Adrenal gland (tissue), 12 donors: ENCODE data around the gene FMN1. TPM values are rescaled to one million over a fixed set of nuclear protein-coding genes. Genes with fewer than 3 reads are reported as not detected.
"Not testable (repeated sequence)": the region's sequence is repeated elsewhere in the genome, so short reads cannot be mapped to it uniquely, and the experiment has no call there.

Experiments
- DNase-seq, 7 donors: peaks; one replicate each; pipeline ENCODE4 v3.0.0-alpha.2; 2019 to 2020
- H3K27ac ChIP-seq, 5 donors: fragments of 200-600 bp; sonication (generic) in 4 of 5; 1 replicate in 3 of 5; 2 replicates in 2 of 5; pipeline versions ENCODE4 v1.5.1 to v1.8.0; 2016 to 2020; ENCODE audit warnings: mild to moderate bottlenecking in 1 of 5
- H3K27me3 ChIP-seq: fragments of 200-600 bp; 2 replicates; pipeline ENCODE4 v1.8.0; 2021
- H3K36me3 ChIP-seq, 2 donors: fragments of 200-600 bp; replicated peaks in 1 of 2; 1 replicate in 1 of 2; 2 replicates in 1 of 2; pipeline versions ENCODE4 v1.5.1 to v1.8.0; 2018 to 2022
- H3K4me1 ChIP-seq, 2 donors: fragments of 200-600 bp; replicated peaks in 1 of 2; 1 replicate in 1 of 2; 2 replicates in 1 of 2; pipeline versions ENCODE4 v1.5.1 to v1.8.0; 2018 to 2021
- H3K4me3 ChIP-seq, 4 donors: fragments of 200-600 bp; sonication (generic) in 3 of 4; one replicate each; pipeline ENCODE4 v1.5.1; 2016 to 2018
- H3K9me3 ChIP-seq, 3 donors: fragments of 200-600 bp; sonication (generic) in 1 of 3; replicated peaks in 1 of 3; 1 replicate in 2 of 3; 2 replicates in 1 of 3; pipeline versions ENCODE4 v1.5.1 to v1.8.0; 2016 to 2021
- POLR2A ChIP-seq, 2 donors: fragments of 450-650 bp; IDR thresholded peaks; one replicate each; pipeline ENCODE4 v1.6.1; 2017; ENCODE audit warnings: antibody characterized with exemption in 2 of 2, mild to moderate bottlenecking in 2 of 2, moderate library complexity in 1 of 2
- WGBS, 4 donors: extraction: QIAGEN DNeasy Blood & Tissue Kit in 2 of 4; methylation state at CpG; one replicate each; pipeline versions ENCODE4 v1.1.5 to v1.1.7; 2013 to 2017; 5-methylcytosine and 5-hydroxymethylcytosine counted together
- intact Hi-C, 2 donors: fragments of 100-400 bp; cut with DNase I; formaldehyde crosslinking; loops; one replicate each; pipeline versions ENCODE4 v1.14.1 to v1.15.0; 2022 to 2023
- polyA plus RNA-seq, 3 donors: library from polyadenylated mRNA; stranded (reverse); fragments of 200-250 nt in 2 of 3; fragments of 350-450 nt in 1 of 3; fragmentation: Illumina TruSeq in 1 of 3; extraction: RNeasy Lipid Tissue Mini Kit (QIAGEN cat#74804) in 1 of 3; gene quantifications; one replicate each; pipeline ENCODE4 v1.2.3, GENCODE V29; 2013 to 2014
- total RNA-seq, 9 donors: library from RNA; depleted of rRNA in 4 of 9; stranded (reverse); fragments of >200 nt in 4 of 9; fragments of 120-200 nt in 1 of 9; fragmentation: NEBNext Ultra II Directional in 1 of 9; extraction: Animal tissue kit (Norgen Biotek cat#: 25700) in 1 of 9; gene quantifications; one replicate each; pipeline versions ENCODE4 v1.1.0 to v1.2.4, GENCODE V29; 2013 to 2023
- TF ChIP-seq, protein P1 (sequence below), 6 experiments: fragments of 450-650 bp in 4 of 6; fragments of 200-600 bp in 2 of 6; sonication (generic) in 1 of 6; IDR thresholded peaks; 1 replicate in 5 of 6; 2 replicates in 1 of 6; pipeline versions ENCODE4 v1.5.1 to v1.8.0; 2016 to 2021; ENCODE audit warnings: antibody characterized with exemption in 6 of 6, mild to moderate bottlenecking in 2 of 6, moderate library complexity in 1 of 6
- donor health status: healthy with polysubstance abuse.
- donor health status: Bipolar disorder and iron deficiency.
- donor health status: DM: yes; HTN: yes; CAD: no.
- donor health status: DM: no; HTN: no; CAD: no.
- donor health status: DM: no; HTN: no; CAD: no.
- donor health status: DM: yes; HTN: yes; CAD: no.

Gene FMN1
- total and polyA plus RNA-seq, 12 donors, result 0.37 to 29.2 (median 11.4) TPM

DNA sequence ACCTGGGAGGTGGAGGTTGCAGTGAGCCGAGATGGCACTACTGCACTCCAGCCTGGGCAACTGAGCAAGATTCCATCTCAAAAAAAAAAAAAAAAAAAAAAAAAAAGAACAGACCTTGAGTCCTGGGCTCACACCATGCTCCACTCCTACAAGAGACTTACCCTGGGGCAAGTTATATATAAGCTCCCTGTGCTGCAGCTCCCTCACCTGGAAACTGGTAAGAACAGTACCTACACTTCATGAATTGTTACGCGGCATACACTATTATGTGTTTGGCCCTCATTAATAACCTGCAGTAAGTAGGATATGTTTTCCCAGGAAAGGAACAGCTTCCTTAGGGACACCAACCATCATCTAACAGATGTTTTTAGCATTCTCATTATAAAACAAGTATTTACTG lies 119.6 kb downstream of the FMN1 start:
- Histone ChIP-seq H3K27ac (no peak overlapping the region), H3K9me3 (no peaks in the 10 kb centered on the region), H3K4me1 (no peaks in the 10 kb centered on the region), H3K4me3 (no peak overlapping the region), H3K27me3 (no peaks in the 10 kb centered on the region), H3K36me3 (no peaks in the 10 kb centered on the region)
- intact Hi-C loops, result no loop called here
- WGBS, 4 donors, result 84 to 98% (median 92%) methylated on average over 3 of the region's 3 CpGs
- DNase-seq, result no peak
- no peak for TF ChIP-seq POLR2A (IDR thresholded peaks at IDR 0.05)
- TF ChIP-seq, protein P1, sequence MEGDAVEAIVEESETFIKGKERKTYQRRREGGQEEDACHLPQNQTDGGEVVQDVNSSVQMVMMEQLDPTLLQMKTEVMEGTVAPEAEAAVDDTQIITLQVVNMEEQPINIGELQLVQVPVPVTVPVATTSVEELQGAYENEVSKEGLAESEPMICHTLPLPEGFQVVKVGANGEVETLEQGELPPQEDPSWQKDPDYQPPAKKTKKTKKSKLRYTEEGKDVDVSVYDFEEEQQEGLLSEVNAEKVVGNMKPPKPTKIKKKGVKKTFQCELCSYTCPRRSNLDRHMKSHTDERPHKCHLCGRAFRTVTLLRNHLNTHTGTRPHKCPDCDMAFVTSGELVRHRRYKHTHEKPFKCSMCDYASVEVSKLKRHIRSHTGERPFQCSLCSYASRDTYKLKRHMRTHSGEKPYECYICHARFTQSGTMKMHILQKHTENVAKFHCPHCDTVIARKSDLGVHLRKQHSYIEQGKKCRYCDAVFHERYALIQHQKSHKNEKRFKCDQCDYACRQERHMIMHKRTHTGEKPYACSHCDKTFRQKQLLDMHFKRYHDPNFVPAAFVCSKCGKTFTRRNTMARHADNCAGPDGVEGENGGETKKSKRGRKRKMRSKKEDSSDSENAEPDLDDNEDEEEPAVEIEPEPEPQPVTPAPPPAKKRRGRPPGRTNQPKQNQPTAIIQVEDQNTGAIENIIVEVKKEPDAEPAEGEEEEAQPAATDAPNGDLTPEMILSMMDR (IDR thresholded peaks at IDR 0.05), result no peak

DNA sequence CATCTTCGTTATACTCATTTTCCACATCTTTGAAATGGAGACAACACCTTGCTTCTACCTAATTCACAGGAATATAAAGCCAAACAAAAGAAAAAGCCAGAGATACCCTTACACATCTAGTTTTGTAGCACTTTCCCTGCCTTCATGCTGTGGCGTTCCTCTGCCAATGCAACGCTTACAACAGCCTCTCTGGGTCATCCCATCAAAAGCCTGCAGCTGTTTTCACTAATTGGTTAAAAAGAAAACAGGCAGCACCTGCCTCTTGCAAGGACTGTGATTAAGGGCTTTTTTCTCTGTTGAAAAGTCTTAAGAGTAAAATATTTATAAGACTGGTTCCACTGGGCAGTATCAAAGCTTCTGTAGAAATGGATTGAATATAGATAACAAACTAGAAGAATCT lies 120.3 kb downstream of the FMN1 start:
- Histone ChIP-seq H3K27ac (no peak overlapping the region), H3K36me3 (no peaks in the 10 kb centered on the region), H3K4me3 (no peak overlapping the region), H3K27me3 (no peaks in the 10 kb centered on the region), H3K4me1 (peaks cover 0 to under 1% of the 10 kb centered on the region in 2 donors), H3K9me3 (no peaks in the 10 kb centered on the region)
- TF ChIP-seq, protein P1 (IDR thresholded peaks at IDR 0.05), result no peak
- TF ChIP-seq POLR2A (IDR thresholded peaks at IDR 0.05), result no peak
- WGBS, 4 donors, result 67 to 75% (median 68%) methylated on average over 3 of the region's 3 CpGs
- no peak for DNase-seq
- intact Hi-C loops, result no loop called here

DNA sequence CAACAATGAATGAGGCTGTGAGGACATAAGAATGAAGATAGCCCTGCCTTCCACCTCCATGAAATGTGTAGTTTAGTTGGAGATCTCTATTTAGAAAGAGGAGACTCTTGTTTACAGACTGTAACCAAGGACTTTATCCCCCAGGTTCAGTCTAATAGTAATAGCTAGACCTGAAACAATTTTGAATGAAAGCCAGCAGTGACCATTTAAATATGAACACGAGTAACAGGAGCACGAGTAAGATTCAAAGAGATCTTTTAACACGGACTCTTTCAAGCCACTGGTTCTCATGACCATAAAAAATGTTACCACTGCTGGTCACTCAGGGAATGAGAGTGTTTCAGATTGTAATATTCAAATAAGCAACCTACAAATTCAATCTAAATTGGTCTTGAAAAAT lies 123.1 kb downstream of the FMN1 start:
- DNase-seq, result no peak
- 61 to 74% (median 69%) methylated on average over 3 of the region's 3 CpGs for WGBS, 4 donors
- intact Hi-C loops, result no loop called here
- Histone ChIP-seq H3K4me1 (peaks cover 0 to 7% of the 10 kb centered on the region in 2 donors), H3K9me3 (no peaks in the 10 kb centered on the region), H3K36me3 (no peaks in the 10 kb centered on the region), H3K27me3 (no peaks in the 10 kb centered on the region), H3K4me3 (no peak overlapping the region), H3K27ac (no peak overlapping the region)
- TF ChIP-seq, protein P1 (IDR thresholded peaks at IDR 0.05), result no peak
- no peak for TF ChIP-seq POLR2A (IDR thresholded peaks at IDR 0.05)

DNA sequence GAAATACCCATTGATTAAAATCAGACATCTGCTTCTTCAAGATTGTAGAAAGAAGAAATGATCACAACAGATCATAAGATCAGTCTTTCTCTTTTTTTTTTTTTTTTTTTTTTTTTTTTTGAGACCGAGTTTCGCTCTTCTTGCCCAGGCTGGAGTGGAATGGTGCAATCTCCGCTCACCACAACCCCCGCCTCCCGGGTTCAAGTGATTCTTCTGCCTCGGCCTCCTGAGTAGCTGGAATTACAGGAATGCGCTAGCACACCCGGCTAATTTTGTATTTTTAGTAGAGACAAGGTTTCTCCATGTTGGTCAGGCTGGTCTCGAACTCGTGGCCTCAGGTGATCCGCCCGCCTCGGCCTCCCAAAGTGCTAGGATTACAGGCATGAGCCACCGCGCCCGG lies 124.6 kb downstream of the FMN1 start:
- H3K27ac ChIP-seq, H3K27me3 ChIP-seq, H3K4me3 ChIP-seq, H3K4me1 ChIP-seq, intact Hi-C loops, H3K9me3 ChIP-seq, H3K36me3 ChIP-seq, DNase-seq: not testable (repeated sequence)
- WGBS, 4 donors, result 88 to 92% (median 89%) methylated on average over 16 of the region's 16 CpGs

DNA sequence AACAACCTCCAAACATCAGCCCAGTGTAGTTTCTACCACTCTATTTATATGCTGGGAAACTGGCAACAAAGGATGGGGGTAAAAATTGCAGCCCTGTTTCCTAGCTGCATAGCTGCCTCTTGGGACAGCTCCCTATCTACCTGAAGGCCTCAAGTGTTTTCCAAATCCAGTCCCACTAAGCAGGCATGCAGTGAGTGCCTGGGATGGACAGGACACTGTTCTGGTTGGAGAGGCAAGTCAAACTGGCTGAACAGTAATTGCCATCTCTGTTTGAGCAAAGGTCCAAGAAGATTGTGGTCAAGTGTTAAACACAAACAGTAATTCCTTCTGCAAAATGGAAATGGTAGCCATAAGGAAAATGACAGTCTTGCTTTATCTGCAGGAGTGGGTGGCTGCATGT lies 125.4 kb downstream of the FMN1 start:
- Histone ChIP-seq H3K27ac (no peak overlapping the region), H3K27me3 (no peaks in the 10 kb centered on the region), H3K4me1 (peaks cover 0 to 7% of the 10 kb centered on the region in 2 donors), H3K9me3 (no peaks in the 10 kb centered on the region), H3K4me3 (no peak overlapping the region), H3K36me3 (no peaks in the 10 kb centered on the region)
- intact Hi-C loops, result no loop called here
- TF ChIP-seq POLR2A (IDR thresholded peaks at IDR 0.05), result no peak
- TF ChIP-seq, protein P1 (IDR thresholded peaks at IDR 0.05), result no peak
- no peak for DNase-seq
